ENCODE measurements around the gene ARL15. TPM values are rescaled to one million over a fixed set of nuclear protein-coding genes. Genes with fewer than 3 reads are reported as not detected.

The ARL15 gene
- total RNA-seq, 1 experiment from 2014 or later = 0.50 TPM

- Histone ChIP-seq H3K4me1 (replicated peaks; ENCODE audit: insufficient read depth) (no peaks in the 10 kb centered on the region), H3F3A (ENCODE audit: insufficient read depth, low read depth) (no peaks in the 10 kb centered on the region), H4K20me1 (ENCODE audit: insufficient read depth) (no peaks in the 10 kb centered on the region), H3K4me2 (no peak overlapping the region), H3K27ac (no peak overlapping the region), H2AFZ (no peak overlapping the region), H3K4me3 (no peak overlapping the region), H3K9me2 (ENCODE audit: insufficient read depth) (no peaks in the 10 kb centered on the region), H3K9me3 (ENCODE audit: insufficient read depth, low read depth) (no peaks in the 10 kb centered on the region), H3K27me3 (ENCODE audit: insufficient read depth, low read depth) (no peaks in the 10 kb centered on the region), H3K79me2 (ENCODE audit: low read depth) (no peaks in the 10 kb centered on the region), H3K36me3 (ENCODE audit: low read depth) (no peaks in the 10 kb centered on the region)
- DNase-seq = no peak
- TF ChIP-seq CTCF (conservative IDR thresholded peaks at IDR 0.05) = no peak
- no peak for TF ChIP-seq EZH2 (IDR thresholded peaks at IDR 0.05; ENCODE audit: low read depth)
- intact Hi-C loops (cut with micrococcal nuclease; ENCODE audit: unreplicated experiment) = no loop called here
- ChIA-PET POLR2A (ENCODE audit: unreplicated experiment) (no interaction called here), CTCF (no interaction called here)
- no TSS peak for BruUV-seq (replicated peaks)
These were observed 148.2 kb downstream of the ARL15 start for GRCh38 chr5:54162184-54162583.

GRCh38 chr5:54160329-54160728 is 150.0 kb downstream of the ARL15 start:
- Histone ChIP-seq H3K9me3 (ENCODE audit: insufficient read depth, low read depth) (no peaks in the 10 kb centered on the region), H3F3A (ENCODE audit: insufficient read depth, low read depth) (no peaks in the 10 kb centered on the region), H3K27me3 (ENCODE audit: insufficient read depth, low read depth) (no peaks in the 10 kb centered on the region), H3K4me1 (replicated peaks; ENCODE audit: insufficient read depth) (no peaks in the 10 kb centered on the region), H3K4me3 (no peak overlapping the region), H3K4me2 (no peak overlapping the region), H3K27ac (no peak overlapping the region), H3K36me3 (ENCODE audit: low read depth) (no peaks in the 10 kb centered on the region), H4K20me1 (ENCODE audit: insufficient read depth) (no peaks in the 10 kb centered on the region), H3K79me2 (ENCODE audit: low read depth) (no peaks in the 10 kb centered on the region), H3K9me2 (ENCODE audit: insufficient read depth) (no peaks in the 10 kb centered on the region), H2AFZ (no peak overlapping the region)
- TF ChIP-seq EZH2 (IDR thresholded peaks at IDR 0.05; ENCODE audit: low read depth) = no peak
- no peak for TF ChIP-seq CTCF (conservative IDR thresholded peaks at IDR 0.05)
- POLR2A ChIA-PET (ENCODE audit: unreplicated experiment) = no interaction called here
- no peak for DNase-seq
- CTCF ChIA-PET = no interaction called here
- no TSS peak for BruUV-seq (replicated peaks)
- intact Hi-C loops (cut with micrococcal nuclease; ENCODE audit: unreplicated experiment) = no loop called here

- H2AFZ ChIP-seq = no peak overlapping the region
- no peak overlapping the region for H3K4me3 ChIP-seq
- POLR2A ChIA-PET (ENCODE audit: unreplicated experiment) = no interaction called here
- H3K79me2 ChIP-seq (ENCODE audit: low read depth) = no peaks in the 10 kb centered on the region
- no TSS peak for BruUV-seq (replicated peaks)
- no peaks in the 10 kb centered on the region for H3K4me1 ChIP-seq (replicated peaks; ENCODE audit: insufficient read depth)
- no peaks in the 10 kb centered on the region for H4K20me1 ChIP-seq (ENCODE audit: insufficient read depth)
- no peaks in the 10 kb centered on the region for H3K27me3 ChIP-seq (ENCODE audit: insufficient read depth, low read depth)
- CTCF ChIA-PET = no interaction called here
- DNase-seq = no peak
- no peak overlapping the region for H3K4me2 ChIP-seq
- no peak for TF ChIP-seq CTCF (conservative IDR thresholded peaks at IDR 0.05)
- no peak for TF ChIP-seq EZH2 (IDR thresholded peaks at IDR 0.05; ENCODE audit: low read depth)
- H3K36me3 ChIP-seq (ENCODE audit: low read depth) = no peaks in the 10 kb centered on the region
- no peaks in the 10 kb centered on the region for H3K9me3 ChIP-seq (ENCODE audit: insufficient read depth, low read depth)
- no peaks in the 10 kb centered on the region for H3F3A ChIP-seq (ENCODE audit: insufficient read depth, low read depth)
- intact Hi-C loops (cut with micrococcal nuclease; ENCODE audit: unreplicated experiment) = no loop called here
- no peaks in the 10 kb centered on the region for H3K9me2 ChIP-seq (ENCODE audit: insufficient read depth)
- no peak overlapping the region for H3K27ac ChIP-seq
These were observed 150.5 kb downstream of the ARL15 start for GRCh38 chr5:54159893-54160195.
